DND-41 (cell line): ENCODE data around the gene NXN.
"Not testable (repeated sequence)": the region's sequence is repeated elsewhere in the genome, so short reads cannot be mapped to it uniquely, and the experiment has no call there.

ENCODE experiments used
- ATAC-seq: fragments of 200-7000 bp; cut with Tn5 transposase; 3 replicates; pipeline ENCODE4 v1.9.1; 2021; ENCODE audit warnings: low read depth; ENCODE audit not compliant: insufficient read depth
- DNase-seq: peaks from one replicate; pipeline ENCODE4 v3.0.0-alpha.2; 2020
- H2AFZ ChIP-seq: 2 replicates; pipeline ENCODE4 v1.6.0; 2012; ENCODE audit warnings: low read depth, low read length
- H3K27ac ChIP-seq: 2 replicates; pipeline ENCODE4 v1.5.1; 2012; ENCODE audit warnings: low read length, inconsistent platforms
- H3K27me3 ChIP-seq: fragments of 200-600 bp; sonication (generic); 2 replicates; pipeline ENCODE4 v1.6.0; 2012; ENCODE audit warnings: low read length, mild to moderate bottlenecking, inconsistent platforms; ENCODE audit not compliant: insufficient read depth, poor library complexity
- H3K36me3 ChIP-seq: 2 replicates; pipeline ENCODE4 v1.5.1; 2012; ENCODE audit warnings: low read length, inconsistent platforms; ENCODE audit not compliant: insufficient read depth
- H3K4me1 ChIP-seq: 2 replicates; pipeline ENCODE4 v1.5.1; 2012; ENCODE audit warnings: mild to moderate bottlenecking, low read length; ENCODE audit not compliant: insufficient read depth
- H3K4me2 ChIP-seq: 2 replicates; pipeline ENCODE4 v1.6.0; 2012; ENCODE audit warnings: mild to moderate bottlenecking, moderate library complexity, low read length, inconsistent platforms; ENCODE audit not compliant: insufficient read depth
- H3K4me3 ChIP-seq, 2 experiments: fragments of 200-600 bp in 1 of 2; shearing (Covaris generic) in 1 of 2; 2 replicates each; pipeline ENCODE4 v1.5.1; 2012 to 2016; ENCODE audit warnings: inconsistent platforms in 2 of 2, low read length in 2 of 2, mild to moderate bottlenecking in 2 of 2, low read depth in 1 of 2, moderate library complexity in 1 of 2
- H3K79me2 ChIP-seq: 2 replicates; pipeline ENCODE4 v1.6.0; 2012; ENCODE audit warnings: low read length, inconsistent platforms; ENCODE audit not compliant: insufficient read depth
- H3K9ac ChIP-seq: 2 replicates; pipeline ENCODE4 v1.6.0; 2012; ENCODE audit warnings: low read depth, mild to moderate bottlenecking, inconsistent platforms, low read length, moderate library complexity
- H3K9me3 ChIP-seq: 2 replicates; pipeline ENCODE4 v1.5.1; 2012; ENCODE audit warnings: low read length, moderate library complexity, mild to moderate bottlenecking, inconsistent platforms; ENCODE audit not compliant: insufficient read depth, severe bottlenecking
- H4K20me1 ChIP-seq: 2 replicates; pipeline ENCODE4 v1.6.0; 2012; ENCODE audit warnings: low read length; ENCODE audit not compliant: insufficient read depth
- EZH2 ChIP-seq: IDR thresholded peaks from 3 replicates; pipeline ENCODE4 v1.6.1; 2012; ENCODE audit warnings: borderline replicate concordance, low read depth, mild to moderate bottlenecking, moderate library complexity, low read length, inconsistent platforms; ENCODE audit not compliant: severe bottlenecking
- TF ChIP-seq, protein P1 (sequence below): IDR thresholded peaks from 2 replicates; pipeline ENCODE4 v1.5.1; 2012; ENCODE audit warnings: borderline replicate concordance, low read length, moderate library complexity, mild to moderate bottlenecking; ENCODE audit not compliant: poor library complexity, severe bottlenecking; ENCODE audit errors: extremely low read depth

NXN gene

DNA sequence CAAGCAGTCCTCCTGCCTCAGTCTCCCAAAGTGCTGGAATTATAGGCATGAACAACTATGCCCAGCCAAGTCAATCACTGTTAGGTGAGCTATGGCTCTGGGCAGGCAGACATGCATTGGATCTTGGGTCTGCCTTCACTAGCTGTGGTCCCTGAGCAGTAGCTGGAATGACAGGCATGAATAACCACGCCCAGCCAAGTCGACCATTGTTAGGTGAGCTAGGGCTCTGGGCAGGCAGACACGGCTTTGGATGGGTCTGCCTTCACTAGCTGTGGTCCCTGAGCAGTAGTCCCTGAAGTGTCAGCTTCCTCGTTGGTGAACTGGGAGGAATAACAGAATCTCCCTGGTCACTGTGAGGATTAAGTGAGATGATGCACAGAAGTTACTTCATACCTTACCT is 191.0 kb downstream of the NXN start:
- H3K4me2 ChIP-seq = no peak overlapping the region
- H3K4me3 ChIP-seq = no peak overlapping the region
- ATAC-seq (no peak), DNase-seq (no peak)
- H3K79me2 ChIP-seq = peaks cover 19% of the 10 kb centered on the region
- no peaks in the 10 kb centered on the region for H3K9me3 ChIP-seq
- H4K20me1 ChIP-seq = peaks cover 25% of the 10 kb centered on the region
- no peak overlapping the region for H3K27ac ChIP-seq
- H3K36me3 ChIP-seq = peaks cover 80% of the 10 kb centered on the region
- H3K9ac ChIP-seq = no peak overlapping the region
- no peak overlapping the region for H2AFZ ChIP-seq
- TF ChIP-seq, protein P1, sequence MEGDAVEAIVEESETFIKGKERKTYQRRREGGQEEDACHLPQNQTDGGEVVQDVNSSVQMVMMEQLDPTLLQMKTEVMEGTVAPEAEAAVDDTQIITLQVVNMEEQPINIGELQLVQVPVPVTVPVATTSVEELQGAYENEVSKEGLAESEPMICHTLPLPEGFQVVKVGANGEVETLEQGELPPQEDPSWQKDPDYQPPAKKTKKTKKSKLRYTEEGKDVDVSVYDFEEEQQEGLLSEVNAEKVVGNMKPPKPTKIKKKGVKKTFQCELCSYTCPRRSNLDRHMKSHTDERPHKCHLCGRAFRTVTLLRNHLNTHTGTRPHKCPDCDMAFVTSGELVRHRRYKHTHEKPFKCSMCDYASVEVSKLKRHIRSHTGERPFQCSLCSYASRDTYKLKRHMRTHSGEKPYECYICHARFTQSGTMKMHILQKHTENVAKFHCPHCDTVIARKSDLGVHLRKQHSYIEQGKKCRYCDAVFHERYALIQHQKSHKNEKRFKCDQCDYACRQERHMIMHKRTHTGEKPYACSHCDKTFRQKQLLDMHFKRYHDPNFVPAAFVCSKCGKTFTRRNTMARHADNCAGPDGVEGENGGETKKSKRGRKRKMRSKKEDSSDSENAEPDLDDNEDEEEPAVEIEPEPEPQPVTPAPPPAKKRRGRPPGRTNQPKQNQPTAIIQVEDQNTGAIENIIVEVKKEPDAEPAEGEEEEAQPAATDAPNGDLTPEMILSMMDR = no peak
- TF ChIP-seq EZH2 = no peak
- H3K4me1 ChIP-seq = peaks cover 14% of the 10 kb centered on the region
- H3K27me3 ChIP-seq = no peaks in the 10 kb centered on the region

DNA sequence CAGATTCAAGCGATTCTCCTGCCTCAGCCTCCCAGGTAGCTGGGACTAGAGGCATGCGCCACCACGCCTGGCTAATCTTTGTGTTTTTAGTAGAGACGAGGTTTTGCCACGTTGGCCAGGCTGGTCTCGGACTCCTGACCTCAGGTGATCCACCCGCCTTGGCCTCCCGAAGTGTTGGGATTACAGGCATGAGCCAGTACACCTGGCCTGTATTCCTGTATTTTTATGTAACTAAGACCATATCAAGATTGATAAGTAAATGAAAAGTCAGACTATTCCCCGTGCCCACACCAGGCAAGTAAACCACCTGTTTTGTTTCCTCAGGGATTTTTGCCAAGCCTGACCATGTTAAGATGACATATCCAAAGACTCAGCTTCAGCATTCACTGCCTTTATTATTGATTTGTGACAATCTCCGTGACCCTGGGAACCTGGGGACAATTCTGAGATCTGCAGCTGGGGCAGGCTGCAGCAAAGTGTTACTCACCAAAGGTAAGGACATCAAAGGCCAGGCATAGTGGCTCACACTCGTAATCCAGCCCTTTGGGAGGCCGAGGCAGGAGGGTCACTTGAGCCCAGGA is 191.8 kb downstream of the NXN start:
- no peaks in the 10 kb centered on the region for H3K9me3 ChIP-seq
- TF ChIP-seq EZH2 = no peak
- no peaks in the 10 kb centered on the region for H3K27me3 ChIP-seq
- H3K27ac ChIP-seq = no peak overlapping the region
- H3K36me3 ChIP-seq = peaks cover 76% of the 10 kb centered on the region
- DNase-seq (no peak), ATAC-seq (no peak)
- no peak overlapping the region for H3K4me2 ChIP-seq
- no peak overlapping the region for H2AFZ ChIP-seq
- H3K9ac ChIP-seq = no peak overlapping the region
- H3K4me1 ChIP-seq = peaks cover 22% of the 10 kb centered on the region
- H4K20me1 ChIP-seq = peaks cover 22% of the 10 kb centered on the region
- H3K79me2 ChIP-seq = peaks cover 27% of the 10 kb centered on the region
- no peak overlapping the region for H3K4me3 ChIP-seq

DNA sequence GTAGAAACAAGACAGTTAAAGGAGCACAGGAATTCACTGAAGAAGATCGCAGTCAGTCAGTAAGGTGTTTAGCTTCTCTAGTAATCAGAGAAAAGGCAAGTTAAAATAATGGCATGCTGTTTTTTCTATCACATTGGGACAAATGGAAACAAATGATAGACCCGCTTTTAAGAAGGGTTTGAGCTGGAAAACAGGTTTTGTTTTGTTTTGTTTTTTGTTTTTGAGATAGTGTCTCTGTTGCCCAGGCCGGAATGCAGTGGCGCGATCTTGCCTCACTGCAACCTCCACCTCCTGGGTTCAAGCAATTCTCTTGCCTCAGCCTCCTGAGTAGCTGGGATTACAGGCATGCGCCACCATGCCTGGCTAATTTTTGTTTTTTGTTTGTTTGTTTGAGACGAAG is 193.7 kb downstream of the NXN start:
- not testable (repeated sequence) for H3K27ac ChIP-seq

DNA sequence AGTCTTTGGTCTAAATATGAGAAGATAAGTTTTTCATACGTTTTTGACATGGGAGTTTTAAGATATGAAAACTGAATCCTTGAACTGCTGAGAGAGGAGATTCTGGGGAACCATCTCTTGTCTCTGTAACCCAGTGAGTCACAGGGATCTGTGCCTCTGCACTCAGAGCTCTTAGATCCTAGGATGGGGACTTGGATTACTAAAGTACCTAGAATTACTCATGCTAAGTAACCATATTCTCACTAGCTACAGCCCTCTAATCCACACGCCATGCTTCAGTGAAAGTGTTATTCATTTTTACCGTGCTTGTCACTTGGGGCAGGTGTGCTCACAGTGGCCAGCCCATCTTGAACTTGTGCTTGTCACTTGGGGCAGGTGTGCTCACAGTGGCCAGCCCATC is 195.4 kb downstream of the NXN start:
- peaks cover 45% of the 10 kb centered on the region for H3K36me3 ChIP-seq
- TF ChIP-seq EZH2 = no peak
- TF ChIP-seq, protein P1 = no peak
- ATAC-seq = no peak

More for the DNA sequence above, 193.7 kb downstream of the NXN start:
- peaks cover 58% of the 10 kb centered on the region for H3K36me3 ChIP-seq
- H3K79me2 ChIP-seq = peaks cover 46% of the 10 kb centered on the region
- H2AFZ ChIP-seq, H3K9me3 ChIP-seq, H3K4me3 ChIP-seq, H3K9ac ChIP-seq, H3K4me2 ChIP-seq, H3K27me3 ChIP-seq, ATAC-seq, DNase-seq: not testable (repeated sequence)
- peaks cover 30% of the 10 kb centered on the region for H3K4me1 ChIP-seq
- H4K20me1 ChIP-seq = peaks cover 10% of the 10 kb centered on the region; the same call in 1 of the 2 replicates

More for the DNA sequence above, 195.4 kb downstream of the NXN start:
- Histone ChIP-seq H3K4me3 (peak overlapping the region in 1 of 2 experiments; percentile 96; a peak in 1 of 4 replicates), H3K27ac (no peak overlapping the region), H3K27me3 (no peaks in the 10 kb centered on the region), H3K9me3 (no peaks in the 10 kb centered on the region), H4K20me1 (peaks cover 9% of the 10 kb centered on the region; the same call in 1 of the 2 replicates), H3K4me1 (peaks cover 39% of the 10 kb centered on the region), H3K9ac (no peak overlapping the region), H2AFZ (no peak overlapping the region), H3K79me2 (peaks cover 61% of the 10 kb centered on the region), H3K4me2 (peak overlapping the region; percentile 91; the same call in 1 of the 2 replicates)
- DNase-seq = no peak
